ENCODE data around the gene ABCF2. TPM values are rescaled to one million over a fixed set of nuclear protein-coding genes. Genes with fewer than 3 reads are reported as not detected.

ABCF2 gene
- total RNA-seq, 2 experiments from 2014 or later, result 48.1 to 56.2 TPM

DNA sequence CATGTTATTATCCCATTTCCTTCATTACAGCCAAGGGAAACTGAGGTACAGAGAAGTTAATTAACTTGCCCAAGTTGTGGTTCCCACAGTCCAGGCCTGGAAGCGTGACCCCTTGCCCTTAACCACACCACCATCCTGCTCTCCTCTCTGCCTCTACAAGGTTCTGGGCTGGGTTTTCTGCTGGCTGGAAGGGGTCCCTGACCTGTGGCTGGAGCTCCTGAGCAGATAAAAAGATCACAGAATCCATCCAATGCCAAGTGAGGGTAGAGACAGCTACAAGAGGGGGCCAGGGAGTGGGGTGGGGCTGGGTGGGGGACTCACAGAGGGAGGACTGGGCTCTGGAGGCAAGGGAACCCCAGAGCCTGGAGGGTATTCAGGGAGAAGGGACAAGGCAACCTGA lies 49.7 kb downstream of the ABCF2 start:
- TF ChIP-seq CTCF (IDR thresholded peaks at IDR 0.05), result no peak
- no peaks in the 10 kb centered on the region for H3K4me1 Mint-ChIP-seq (ENCODE audit: low read depth)
- intact Hi-C loops (cut with micrococcal nuclease), result no loop called here
- ATAC-seq, result no peak
- no peak for DNase-seq
- ChIA-PET CTCF (interaction anchor here (1.1 kb wide), 2 partner anchors 54 to 109 kb away, joined by 3 to 4 read pairs; no protein-coding TSS in a partner anchor), POLR2A (interaction anchor here (1.7 kb wide), 1 partner anchor 12 kb away, joined by 3 read pairs; no protein-coding TSS in a partner anchor)
- no peaks in the 10 kb centered on the region for H3K9me3 Mint-ChIP-seq
- no peak overlapping the region for H3K4me3 Mint-ChIP-seq
- peaks cover 25% of the 10 kb centered on the region for H3K27me3 Mint-ChIP-seq
- H3K36me3 Mint-ChIP-seq (ENCODE audit: low read depth), result no peaks in the 10 kb centered on the region
- no peak overlapping the region for H3K27ac Mint-ChIP-seq

DNA sequence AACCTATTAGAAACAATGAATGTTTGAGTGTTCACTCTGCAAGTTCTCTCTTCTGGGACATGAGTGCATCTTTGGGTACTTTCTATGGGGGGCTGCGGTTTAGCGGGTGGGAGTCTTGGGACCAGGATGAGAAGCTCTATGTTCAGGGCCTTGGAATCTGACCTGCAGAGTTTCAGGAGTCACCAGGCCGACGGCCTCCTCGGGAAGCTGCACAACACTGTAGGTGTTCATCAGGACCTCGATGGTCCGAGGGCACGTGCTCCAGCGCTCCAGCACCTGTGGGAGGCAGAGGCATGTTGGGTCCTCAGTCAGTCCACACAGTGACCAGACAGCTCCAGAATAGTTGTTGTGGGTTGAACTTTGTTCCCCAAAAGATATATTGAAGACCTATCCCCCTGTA lies 50.6 kb downstream of the ABCF2 start:
- H3K36me3 Mint-ChIP-seq (ENCODE audit: low read depth), result no peaks in the 10 kb centered on the region
- TF ChIP-seq CTCF (IDR thresholded peaks at IDR 0.05), result no peak
- no peak overlapping the region for H3K4me3 Mint-ChIP-seq
- no peak overlapping the region for H3K27ac Mint-ChIP-seq
- H3K9me3 Mint-ChIP-seq, result no peaks in the 10 kb centered on the region
- CTCF ChIA-PET, result interaction anchor here (1.1 kb wide), 1 partner anchor 53 kb away, joined by 3 read pairs; no protein-coding TSS in a partner anchor
- intact Hi-C loops (cut with micrococcal nuclease), result no loop called here
- H3K27me3 Mint-ChIP-seq, result peaks cover 29% of the 10 kb centered on the region
- POLR2A ChIA-PET, result interaction anchor here (1.7 kb wide), 1 partner anchor 11 kb away, joined by 3 read pairs; no protein-coding TSS in a partner anchor
- ATAC-seq (no peak), DNase-seq (no peak)
- no peaks in the 10 kb centered on the region for H3K4me1 Mint-ChIP-seq (ENCODE audit: low read depth)

DNA sequence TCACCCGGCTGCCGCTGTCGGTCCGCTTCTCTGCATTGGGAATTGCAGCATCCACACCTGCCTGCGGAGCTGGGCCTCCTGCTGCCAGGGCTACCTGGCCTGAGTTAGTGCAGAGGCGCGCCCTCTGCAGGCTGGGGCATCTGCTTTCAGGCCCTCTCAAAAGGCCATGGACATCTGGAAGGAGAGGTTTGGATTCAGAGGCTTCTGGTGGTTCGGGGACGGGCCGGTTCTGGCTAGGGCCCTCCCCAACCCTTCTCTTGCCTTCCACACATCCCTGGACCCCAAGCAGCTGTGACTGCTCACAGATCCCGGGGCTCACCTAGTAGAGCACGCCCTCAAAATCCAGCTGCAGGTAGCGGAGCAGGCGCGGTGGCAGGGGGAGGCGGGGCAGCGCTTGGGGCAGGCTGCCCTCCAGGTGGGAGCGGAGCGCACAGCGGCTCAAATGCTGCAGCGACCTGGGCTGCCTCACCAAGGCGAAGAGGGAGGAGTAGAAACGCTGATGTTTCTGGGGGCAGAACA lies 51.2 kb downstream of the ABCF2 start:
- DNase-seq (no peak), ATAC-seq (no peak)
- POLR2A ChIA-PET, result no interaction called here
- no peaks in the 10 kb centered on the region for H3K36me3 Mint-ChIP-seq (ENCODE audit: low read depth)
- no peak overlapping the region for H3K4me3 Mint-ChIP-seq
- intact Hi-C loops (cut with micrococcal nuclease), result no loop called here
- H3K27me3 Mint-ChIP-seq, result peaks cover 33% of the 10 kb centered on the region
- H3K9me3 Mint-ChIP-seq, result no peaks in the 10 kb centered on the region
- no peak for TF ChIP-seq CTCF (IDR thresholded peaks at IDR 0.05)
- no peaks in the 10 kb centered on the region for H3K4me1 Mint-ChIP-seq (ENCODE audit: low read depth)
- CTCF ChIA-PET, result no interaction called here
- no peak overlapping the region for H3K27ac Mint-ChIP-seq

DNA sequence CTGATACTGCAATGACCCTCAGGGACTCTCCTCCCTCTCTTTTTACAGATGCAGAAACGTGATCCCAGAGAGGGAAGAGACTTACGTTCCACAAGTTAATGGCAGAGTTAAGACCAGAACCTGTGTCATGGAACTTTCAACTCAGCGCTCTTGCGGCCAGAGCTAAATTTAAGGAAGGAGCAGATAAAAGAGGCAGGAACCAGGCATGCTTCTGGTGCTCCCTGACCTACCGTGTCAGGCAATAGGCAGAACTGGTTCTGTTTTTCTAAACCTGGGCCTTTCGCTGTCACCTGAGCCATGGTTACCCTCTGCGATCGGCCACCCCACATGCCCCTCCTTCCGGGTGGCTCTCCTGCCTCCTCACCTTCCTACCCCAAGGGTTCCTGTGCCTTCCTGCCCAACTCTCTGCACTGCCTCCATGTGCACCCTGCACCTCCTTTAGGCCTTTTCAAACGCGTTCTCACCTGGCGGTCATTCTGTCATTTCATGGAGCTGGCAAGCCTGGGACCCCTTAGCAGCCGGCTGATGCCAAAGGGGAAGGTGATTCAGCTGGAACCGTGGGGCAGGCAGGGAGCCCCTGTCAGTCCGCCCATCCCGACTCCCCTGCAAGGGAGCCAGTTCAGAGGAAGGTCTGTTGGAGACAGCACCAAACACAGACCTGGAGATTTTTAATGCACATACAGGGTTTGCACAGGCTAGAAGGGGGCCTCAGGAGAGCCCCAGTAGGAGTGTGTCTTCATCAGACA lies 51.8 kb downstream of the ABCF2 start:
- ChIA-PET POLR2A (no interaction called here), CTCF (interaction anchor here (1.3 kb wide), 1 partner anchor 52 kb away, joined by 4 read pairs; no protein-coding TSS in a partner anchor)
- H3K27ac Mint-ChIP-seq, result no peak overlapping the region
- no peak for TF ChIP-seq CTCF (IDR thresholded peaks at IDR 0.05)
- H3K9me3 Mint-ChIP-seq, result no peaks in the 10 kb centered on the region
- ATAC-seq (no peak), DNase-seq (no peak)
- H3K36me3 Mint-ChIP-seq (ENCODE audit: low read depth), result no peaks in the 10 kb centered on the region
- no peaks in the 10 kb centered on the region for H3K4me1 Mint-ChIP-seq (ENCODE audit: low read depth)
- H3K27me3 Mint-ChIP-seq, result peaks cover 33% of the 10 kb centered on the region
- intact Hi-C loops (cut with micrococcal nuclease), result no loop called here
- no peak overlapping the region for H3K4me3 Mint-ChIP-seq
